ENCODE measurements around the gene CCDC6.
"Not testable (repeated sequence)": the region's sequence is repeated elsewhere in the genome, so short reads cannot be mapped to it uniquely, and the experiment has no call there.

The CCDC6 gene

GRCh38 chr10:59906417-59907202, at the start of gene CCDC6:
Gene CCDC6 (minus strand): TSS chr10:59906556. CDS start chr10:59906424, 132 bp downstream.
- in situ Hi-C loops (cut with HindIII; ENCODE audit: low sequenced_read_pairs) = no loop called here

GRCh38 chr10:59954296-59954695, 47.9 kb upstream of the CCDC6 start:
- in situ Hi-C loops (cut with HindIII; ENCODE audit: low sequenced_read_pairs) = no loop called here

DNA sequence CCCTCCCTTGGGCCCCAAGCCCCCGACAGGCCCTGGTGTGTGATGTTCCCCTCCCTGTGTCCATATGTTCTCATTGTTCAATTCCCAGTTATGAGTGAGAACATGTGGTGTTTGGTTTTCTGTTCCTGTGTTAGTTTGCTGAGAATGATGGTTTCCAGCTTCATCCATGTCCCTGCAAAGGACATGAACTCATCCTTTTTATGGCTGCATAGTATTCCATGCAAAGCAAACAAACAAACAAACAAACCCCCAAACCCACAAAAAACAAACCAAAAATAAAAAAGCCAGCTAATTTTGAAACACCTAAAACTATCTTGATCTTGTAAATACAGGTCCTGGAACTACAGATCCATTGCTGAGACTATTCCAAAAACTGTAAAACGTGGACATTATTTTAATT, 47.4 kb upstream of the CCDC6 start:
- in situ Hi-C loops (cut with HindIII; ENCODE audit: low sequenced_read_pairs) = not testable (repeated sequence)

DNA sequence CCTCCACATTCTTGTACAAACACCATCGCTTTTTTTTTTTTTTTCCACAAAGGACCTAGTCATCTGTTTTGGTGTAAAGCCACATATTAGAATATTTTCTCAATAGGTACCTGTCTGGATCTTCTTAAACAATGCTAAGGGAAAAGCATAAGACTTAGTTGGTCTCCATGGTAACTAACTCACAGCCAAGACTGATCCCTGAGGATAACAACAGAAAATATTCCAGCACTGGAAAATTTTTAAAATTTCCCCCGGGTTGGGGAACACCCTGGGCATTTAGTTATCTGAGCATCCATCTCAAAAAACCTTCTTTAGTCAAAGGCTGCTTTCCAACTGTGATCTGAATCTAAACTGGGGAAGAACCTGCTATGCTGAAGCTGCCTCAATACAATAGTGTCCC, 43.7 kb upstream of the CCDC6 start:
- in situ Hi-C loops (cut with HindIII; ENCODE audit: low sequenced_read_pairs) = no loop called here

- in situ Hi-C loops (cut with HindIII; ENCODE audit: low sequenced_read_pairs) = no loop called here
Measured at GRCh38 chr10:59949608-59950007, 43.3 kb upstream of the CCDC6 start.

DNA sequence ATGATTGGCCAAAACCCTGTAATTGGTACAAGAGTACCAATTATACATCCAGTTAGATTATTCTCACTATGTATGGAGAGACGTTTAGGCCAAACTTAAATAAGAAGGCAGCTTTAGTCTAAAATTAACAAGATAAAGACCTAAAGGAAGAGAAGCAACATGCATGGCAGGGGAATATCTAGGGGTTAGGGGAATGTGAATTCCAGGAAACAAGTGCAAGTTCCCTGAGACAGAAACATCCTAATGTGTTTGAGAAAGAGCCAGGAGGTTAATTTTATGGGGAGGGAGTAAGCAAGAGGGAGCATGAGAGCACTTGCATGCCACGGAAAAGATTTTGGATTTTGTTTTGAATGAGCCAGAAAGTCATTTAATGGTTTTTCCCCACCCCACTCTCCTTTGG, 39.6 kb upstream of the CCDC6 start:
- in situ Hi-C loops (cut with HindIII; ENCODE audit: low sequenced_read_pairs) = no loop called here

GRCh38 chr10:59945590-59945989, 39.2 kb upstream of the CCDC6 start:
- in situ Hi-C loops (cut with HindIII; ENCODE audit: low sequenced_read_pairs) = no loop called here

DNA sequence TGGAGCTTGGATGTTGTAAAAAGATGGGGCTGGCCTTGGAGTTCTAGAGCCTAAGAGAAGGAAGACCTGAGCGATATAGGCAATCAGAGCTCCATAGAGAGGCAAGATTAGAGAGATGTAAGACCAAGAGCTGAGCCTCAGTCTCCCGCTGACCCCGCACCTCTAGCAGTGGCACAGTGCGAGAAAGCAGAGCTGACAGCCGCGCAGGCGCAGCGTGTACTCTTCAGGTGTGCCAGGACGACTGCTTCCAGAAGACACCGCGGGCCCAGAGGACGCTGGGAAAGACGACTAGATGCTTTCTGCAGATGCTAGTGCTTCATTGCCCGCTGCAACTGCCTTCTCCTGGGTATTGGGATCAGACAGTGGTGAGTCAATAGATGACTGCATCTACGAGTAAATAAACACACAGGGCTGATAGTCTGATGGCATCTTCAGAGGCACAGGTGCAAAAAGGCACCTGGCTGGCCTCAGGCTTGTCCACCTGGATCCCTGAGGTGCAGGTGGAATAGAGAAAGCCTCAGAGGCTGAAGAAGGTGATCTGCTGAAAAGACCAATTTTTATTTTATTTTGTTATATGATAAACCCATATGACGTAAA, 38.1 kb upstream of the CCDC6 start:
- in situ Hi-C loops (cut with HindIII; ENCODE audit: low sequenced_read_pairs) = no loop called here

DNA sequence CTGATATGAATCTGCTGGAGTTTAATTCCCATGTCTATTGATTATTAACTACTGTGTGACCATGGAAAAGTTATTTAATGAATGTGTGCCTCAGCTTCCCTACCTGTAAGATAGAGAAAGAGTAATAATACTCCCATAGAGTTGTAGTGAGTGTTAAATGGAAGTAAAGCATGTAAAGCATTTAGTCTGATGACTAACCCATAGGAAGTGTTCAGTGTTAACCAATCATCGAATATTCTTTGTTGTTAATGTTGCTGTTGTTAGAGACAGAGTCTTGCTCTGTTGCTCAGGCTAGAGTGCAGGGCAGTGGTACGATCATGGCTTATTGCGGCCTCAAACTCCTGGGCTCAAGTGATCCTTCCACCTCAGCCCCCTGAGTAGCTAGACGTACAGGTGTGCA, 36.2 kb upstream of the CCDC6 start:
- in situ Hi-C loops (cut with HindIII; ENCODE audit: low sequenced_read_pairs) = no loop called here

GRCh38 chr10:59937720-59938119, 31.4 kb upstream of the CCDC6 start:
- in situ Hi-C loops (cut with HindIII; ENCODE audit: low sequenced_read_pairs) = no loop called here

DNA sequence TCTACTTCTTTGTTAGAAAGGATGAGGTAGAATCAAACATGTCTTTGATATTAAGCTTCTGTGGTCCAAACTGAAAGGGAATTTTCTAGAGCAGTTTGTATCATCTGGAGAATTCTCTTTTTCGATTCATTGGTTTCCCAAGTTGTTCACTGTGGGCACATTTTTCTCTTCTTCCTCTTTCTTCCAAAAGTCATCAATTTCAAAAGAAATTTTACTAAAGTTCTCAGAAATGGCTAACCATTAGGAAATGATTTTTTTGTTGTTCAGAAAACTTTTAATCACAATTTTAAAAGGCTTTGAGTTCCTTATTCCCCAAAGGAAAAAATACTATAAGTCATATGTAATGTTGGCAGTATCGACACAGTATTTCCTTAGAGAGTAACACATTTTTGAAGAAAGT, 28.3 kb upstream of the CCDC6 start:
- in situ Hi-C loops (cut with HindIII; ENCODE audit: low sequenced_read_pairs) = no loop called here

DNA sequence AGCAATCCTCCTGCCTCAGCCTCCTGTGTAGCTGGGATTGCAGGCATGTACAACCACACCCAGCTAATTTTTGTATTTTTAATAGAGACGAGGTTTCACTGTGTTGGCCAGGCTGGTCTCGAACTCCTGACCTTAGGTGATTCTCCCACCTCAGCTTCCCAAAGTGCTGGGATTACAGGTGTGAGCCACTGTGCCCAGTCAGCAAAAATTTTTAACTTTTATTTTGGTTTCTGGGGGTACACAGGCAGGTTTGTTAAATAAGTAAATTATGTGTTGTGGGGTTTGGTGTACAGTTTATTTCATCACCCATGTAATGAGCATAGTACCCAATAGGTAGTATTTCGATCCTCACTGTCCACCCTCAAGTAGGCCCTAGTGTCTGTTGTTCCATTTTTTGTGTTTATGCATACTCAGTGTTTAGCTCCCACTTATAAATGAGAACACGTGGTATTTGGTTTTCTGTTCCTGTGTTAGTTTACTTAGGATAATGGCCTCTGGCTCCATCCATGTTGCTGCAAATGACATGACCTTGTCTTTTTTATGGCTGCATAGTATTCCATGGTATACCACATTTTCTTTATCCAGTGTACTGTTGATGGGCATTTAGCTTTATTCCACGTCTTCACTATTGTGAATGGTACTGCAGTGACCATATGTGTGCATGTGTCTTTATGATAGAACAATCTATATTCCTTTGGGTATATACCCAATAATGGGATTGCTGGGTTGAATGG, 24.6 kb upstream of the CCDC6 start:
- in situ Hi-C loops (cut with HindIII; ENCODE audit: low sequenced_read_pairs) = not testable (repeated sequence)

DNA sequence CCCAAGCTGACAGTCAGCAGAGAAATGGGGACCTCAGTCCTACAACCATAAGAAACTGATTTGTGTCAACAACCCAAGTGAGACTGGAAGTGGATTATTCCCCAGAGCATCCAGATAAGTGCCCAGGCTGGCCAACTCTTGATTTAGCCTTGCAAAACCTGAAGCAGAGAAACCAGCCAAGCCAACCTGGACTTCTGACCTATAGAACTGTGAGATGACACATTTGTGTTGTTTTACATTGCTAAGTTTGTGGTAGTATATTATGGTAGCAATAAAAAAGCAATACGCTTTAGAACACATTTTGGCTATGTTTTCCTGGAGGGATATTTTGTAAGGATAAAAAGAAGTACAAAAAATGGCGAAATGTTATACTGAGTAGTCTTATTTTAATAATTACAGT, 19.7 kb upstream of the CCDC6 start:
- in situ Hi-C loops (cut with HindIII; ENCODE audit: low sequenced_read_pairs) = no loop called here

- in situ Hi-C loops (cut with HindIII; ENCODE audit: low sequenced_read_pairs) = no loop called here
Measured at GRCh38 chr10:59922907-59923306, 16.6 kb upstream of the CCDC6 start.

- in situ Hi-C loops (cut with HindIII; ENCODE audit: low sequenced_read_pairs) = no loop called here
Measured at GRCh38 chr10:59917922-59918321, 11.6 kb upstream of the CCDC6 start.

- in situ Hi-C loops (cut with HindIII; ENCODE audit: low sequenced_read_pairs) = no loop called here
Measured at GRCh38 chr10:59913547-59914237, 7.3 kb upstream of the CCDC6 start.

- in situ Hi-C loops (cut with HindIII; ENCODE audit: low sequenced_read_pairs) = no loop called here
Measured at GRCh38 chr10:59910867-59911266, 4.5 kb upstream of the CCDC6 start.

DNA sequence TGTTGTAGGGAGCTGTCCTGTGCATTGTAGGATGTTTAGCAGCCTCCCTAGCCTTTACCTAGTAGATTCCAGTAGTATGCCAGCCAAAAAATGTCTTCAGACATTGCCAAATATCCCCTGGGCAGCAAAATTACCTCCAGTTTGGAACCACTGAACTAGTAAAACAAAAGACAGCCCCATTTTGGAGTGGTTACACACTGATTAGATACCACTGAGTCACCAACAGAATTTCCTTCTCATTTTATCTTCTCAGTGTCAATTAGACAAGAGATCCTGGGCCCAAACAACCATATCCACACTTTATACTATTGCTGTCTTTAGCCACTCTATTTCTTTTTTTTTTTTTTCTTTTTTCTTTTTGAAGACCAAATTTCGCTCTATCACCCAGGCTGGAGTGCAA, 3.5 kb upstream of the CCDC6 start:
- in situ Hi-C loops (cut with HindIII; ENCODE audit: low sequenced_read_pairs) = no loop called here

DNA sequence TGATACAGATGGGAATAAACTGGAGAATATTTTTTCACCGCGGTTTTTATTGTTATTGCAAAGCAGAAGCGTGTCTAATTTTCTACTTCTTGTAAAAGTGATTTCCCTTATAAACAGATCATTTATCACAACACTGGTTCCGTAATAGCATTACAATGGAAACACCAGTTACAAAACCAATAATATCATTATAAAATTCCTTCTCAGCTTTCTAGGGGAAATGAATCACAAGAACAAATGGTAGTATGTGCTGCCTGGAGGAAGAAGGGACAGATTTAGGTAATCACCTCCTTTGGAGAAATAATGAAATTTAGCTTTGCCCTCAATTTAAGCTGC, 2.4 kb upstream of the CCDC6 start:
- in situ Hi-C loops (cut with HindIII; ENCODE audit: low sequenced_read_pairs) = no loop called here

GRCh38 chr10:59907918-59908807, 1.8 kb upstream of the CCDC6 start:
- in situ Hi-C loops (cut with HindIII; ENCODE audit: low sequenced_read_pairs) = no loop called here

- in situ Hi-C loops (cut with HindIII; ENCODE audit: low sequenced_read_pairs) = no loop called here
Measured at GRCh38 chr10:59907537-59907917, 1.2 kb upstream of the CCDC6 start.

All from DLD1 (cell line).